ENCODE results near the gene DNAJA3.

Gene DNAJA3

DNA sequence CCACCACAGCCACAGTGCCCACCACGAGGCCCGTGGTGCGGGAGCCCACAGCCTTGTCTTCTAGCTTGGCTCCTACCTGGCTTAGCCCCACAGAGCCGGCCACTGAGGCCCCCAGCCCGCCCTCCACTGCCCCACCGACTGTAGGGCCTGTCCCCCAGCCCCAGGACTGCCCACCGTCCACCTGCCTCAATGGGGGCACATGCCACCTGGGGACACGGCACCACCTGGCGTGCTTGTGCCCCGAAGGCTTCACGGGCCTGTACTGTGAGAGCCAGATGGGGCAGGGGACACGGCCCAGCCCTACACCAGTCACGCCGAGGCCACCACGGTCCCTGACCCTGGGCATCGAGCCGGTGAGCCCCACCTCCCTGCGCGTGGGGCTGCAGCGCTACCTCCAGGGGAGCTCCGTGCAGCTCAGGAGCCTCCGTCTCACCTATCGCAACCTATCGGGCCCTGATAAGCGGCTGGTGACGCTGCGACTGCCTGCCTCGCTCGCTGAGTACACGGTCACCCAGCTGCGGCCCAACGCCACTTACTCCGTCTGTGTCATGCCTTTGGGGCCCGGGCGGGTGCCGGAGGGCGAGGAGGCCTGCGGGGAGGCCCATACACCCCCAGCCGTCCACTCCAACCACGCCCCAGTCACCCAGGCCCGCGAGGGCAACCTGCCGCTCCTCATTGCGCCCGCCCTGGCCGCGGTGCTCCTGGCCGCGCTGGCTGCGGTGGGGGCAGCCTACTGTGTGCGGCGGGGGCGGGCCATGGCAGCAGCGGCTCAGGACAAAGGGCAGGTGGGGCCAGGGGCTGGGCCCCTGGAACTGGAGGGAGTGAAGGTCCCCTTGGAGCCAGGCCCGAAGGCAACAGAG is 43.5 kb upstream of the DNAJA3 start:
- H3K27ac ChIP-seq (ENCODE audit: low read depth, low read length) = no peak overlapping the region
- H3K9me3 ChIP-seq (ENCODE audit: control insufficient read depth in 1 of 2, low read length in 2 of 2) = no peaks in the 10 kb centered on the region
- peaks cover 8 to 52% of the 10 kb centered on the region in 2 donors for H3K36me3 ChIP-seq (ENCODE audit: control insufficient read depth in 1 of 2, insufficient read depth in 2 of 2, low read length in 2 of 2)
- no peaks in the 10 kb centered on the region for H3K27me3 ChIP-seq (ENCODE audit: control insufficient read depth in 1 of 2, insufficient read depth in 2 of 2, low read length in 2 of 2)
- no peaks in the 10 kb centered on the region for H3K4me1 ChIP-seq (ENCODE audit: control insufficient read depth in 1 of 2, insufficient read depth in 2 of 2, low read length in 2 of 2)
- H3K9ac ChIP-seq (ENCODE audit: low read depth in 1 of 2, low read length in 2 of 2) = no peak overlapping the region
- H3K4me3 ChIP-seq (ENCODE audit: low read depth in 1 of 2, low read length in 2 of 2) = no peak overlapping the region

DNA sequence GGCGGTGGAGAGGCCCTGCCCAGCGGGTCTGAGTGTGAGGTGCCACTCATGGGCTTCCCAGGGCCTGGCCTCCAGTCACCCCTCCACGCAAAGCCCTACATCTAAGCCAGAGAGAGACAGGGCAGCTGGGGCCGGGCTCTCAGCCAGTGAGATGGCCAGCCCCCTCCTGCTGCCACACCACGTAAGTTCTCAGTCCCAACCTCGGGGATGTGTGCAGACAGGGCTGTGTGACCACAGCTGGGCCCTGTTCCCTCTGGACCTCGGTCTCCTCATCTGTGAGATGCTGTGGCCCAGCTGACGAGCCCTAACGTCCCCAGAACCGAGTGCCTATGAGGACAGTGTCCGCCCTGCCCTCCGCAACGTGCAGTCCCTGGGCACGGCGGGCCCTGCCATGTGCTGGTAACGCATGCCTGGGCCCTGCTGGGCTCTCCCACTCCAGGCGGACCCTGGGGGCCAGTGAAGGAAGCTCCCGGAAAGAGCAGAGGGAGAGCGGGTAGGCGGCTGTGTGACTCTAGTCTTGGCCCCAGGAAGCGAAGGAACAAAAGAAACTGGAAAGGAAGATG is 42.8 kb upstream of the DNAJA3 start:
- no peaks in the 10 kb centered on the region for H3K27me3 ChIP-seq (ENCODE audit: control insufficient read depth in 1 of 2, insufficient read depth in 2 of 2, low read length in 2 of 2)
- no peak overlapping the region for H3K27ac ChIP-seq (ENCODE audit: low read depth, low read length)
- H3K4me1 ChIP-seq (ENCODE audit: control insufficient read depth in 1 of 2, insufficient read depth in 2 of 2, low read length in 2 of 2) = no peaks in the 10 kb centered on the region
- H3K9me3 ChIP-seq (ENCODE audit: control insufficient read depth in 1 of 2, low read length in 2 of 2) = no peaks in the 10 kb centered on the region
- no peak overlapping the region for H3K4me3 ChIP-seq (ENCODE audit: low read depth in 1 of 2, low read length in 2 of 2)
- no peak overlapping the region for H3K9ac ChIP-seq (ENCODE audit: low read depth in 1 of 2, low read length in 2 of 2)
- peaks cover 8 to 57% of the 10 kb centered on the region in 2 donors for H3K36me3 ChIP-seq (ENCODE audit: control insufficient read depth in 1 of 2, insufficient read depth in 2 of 2, low read length in 2 of 2)

DNA sequence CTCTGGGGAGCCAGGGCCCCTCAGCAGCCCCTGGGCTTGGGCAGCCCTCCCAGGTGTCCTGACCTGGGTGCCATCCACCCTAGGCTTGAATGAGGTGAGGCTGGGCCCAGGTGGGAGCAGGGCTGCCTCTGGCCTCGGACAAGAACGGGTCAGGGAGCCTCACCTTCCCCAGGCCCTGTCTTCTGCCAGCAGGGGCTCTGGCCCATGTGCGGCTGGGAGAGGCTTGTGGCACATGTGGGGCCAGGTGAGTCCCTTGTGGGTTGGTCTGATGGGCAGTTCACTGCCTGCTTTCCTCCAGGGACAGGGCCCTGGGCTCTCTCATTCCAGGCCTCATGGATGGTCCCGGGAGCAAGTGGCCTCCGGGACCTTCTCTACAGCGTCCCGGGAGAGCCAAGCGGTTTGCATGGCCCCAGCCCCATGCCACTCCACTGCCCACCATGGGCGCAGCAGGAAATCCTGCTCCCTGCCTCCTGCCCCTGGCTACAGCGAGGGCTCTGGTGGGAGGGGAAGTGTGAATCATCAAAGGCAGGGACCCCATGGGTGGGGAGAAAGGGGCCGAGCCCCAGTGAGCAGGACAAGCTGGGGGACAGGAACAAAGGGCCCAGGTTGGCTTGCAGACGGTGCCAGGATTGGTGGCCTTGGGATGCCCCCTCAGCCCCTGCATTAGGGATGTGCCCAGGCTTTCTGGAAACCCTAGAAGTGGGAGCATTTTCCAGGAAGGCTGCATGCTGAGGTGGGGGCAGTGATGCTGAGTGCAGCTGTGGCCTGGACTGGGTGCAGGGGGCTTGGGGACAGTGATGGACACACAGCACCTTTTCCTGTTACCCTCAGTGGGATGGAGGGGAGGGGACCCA is 41.9 kb upstream of the DNAJA3 start:
- Histone ChIP-seq H3K36me3 (ENCODE audit: control insufficient read depth in 1 of 2, insufficient read depth in 2 of 2, low read length in 2 of 2) (peaks cover 8 to 65% of the 10 kb centered on the region in 2 donors), H3K27me3 (ENCODE audit: control insufficient read depth in 1 of 2, insufficient read depth in 2 of 2, low read length in 2 of 2) (no peaks in the 10 kb centered on the region), H3K27ac (ENCODE audit: low read depth, low read length) (no peak overlapping the region), H3K9ac (ENCODE audit: low read depth in 1 of 2, low read length in 2 of 2) (no peak overlapping the region), H3K4me3 (ENCODE audit: low read depth in 1 of 2, low read length in 2 of 2) (no peak overlapping the region), H3K9me3 (ENCODE audit: control insufficient read depth in 1 of 2, low read length in 2 of 2) (no peaks in the 10 kb centered on the region), H3K4me1 (ENCODE audit: control insufficient read depth in 1 of 2, insufficient read depth in 2 of 2, low read length in 2 of 2) (no peaks in the 10 kb centered on the region)

DNA sequence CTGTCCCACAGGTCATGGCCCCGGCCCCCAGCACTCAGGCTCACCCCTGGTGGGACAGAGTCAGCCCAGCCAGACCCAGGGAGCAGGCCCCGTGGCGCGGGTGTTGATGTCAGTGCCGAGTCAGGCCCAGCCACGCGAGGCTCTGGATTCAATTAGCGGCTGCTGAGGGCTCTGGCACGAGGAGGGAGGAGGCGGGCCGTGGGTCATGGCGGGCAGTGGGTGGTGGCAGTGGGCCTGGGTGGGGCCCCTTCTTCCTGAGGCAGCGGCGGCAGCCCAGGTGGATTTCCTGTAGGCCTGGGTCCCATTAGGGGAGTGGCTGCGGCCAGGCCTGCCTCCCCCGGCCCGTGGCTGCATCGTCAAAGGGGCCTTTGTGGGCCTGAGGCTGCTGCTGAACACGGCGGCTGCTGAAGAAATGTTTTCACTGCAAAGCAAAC is 41.1 kb upstream of the DNAJA3 start:
- H3K9ac ChIP-seq (ENCODE audit: low read depth in 1 of 2, low read length in 2 of 2) = no peak overlapping the region

DNA sequence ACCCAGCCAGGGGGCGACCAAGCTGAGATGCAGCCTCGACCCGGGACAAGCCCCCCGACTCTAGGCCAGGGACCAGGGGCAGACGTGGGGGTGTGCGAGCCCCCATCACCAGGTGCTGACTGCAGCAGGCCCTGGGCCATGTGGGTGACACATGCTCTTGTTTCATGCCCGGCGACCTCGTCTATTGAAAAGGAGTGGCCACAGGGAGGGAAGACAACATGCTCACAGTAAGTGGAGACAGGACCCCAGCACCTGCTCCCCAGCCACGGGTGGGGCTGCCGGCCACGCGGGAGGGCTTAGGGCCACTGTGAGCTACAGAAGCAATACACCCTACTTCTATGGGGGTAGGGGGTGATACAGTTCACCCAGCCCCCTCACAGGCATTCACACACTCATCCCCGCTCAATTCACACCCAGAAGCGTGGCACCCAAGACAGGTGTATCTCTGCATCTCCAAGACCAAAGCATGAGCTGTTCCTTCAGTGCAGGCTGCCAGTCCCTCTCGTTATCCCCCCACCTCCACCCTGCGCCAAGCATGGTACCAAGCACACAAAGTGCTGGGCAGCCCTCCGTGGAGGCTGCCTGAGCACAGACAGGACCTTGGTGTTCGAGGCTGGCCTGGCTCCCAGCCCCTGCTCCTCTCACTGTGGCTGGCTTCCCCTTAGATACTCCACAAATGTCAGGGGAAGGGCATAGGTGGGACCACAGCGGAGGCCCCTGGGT is 40.4 kb upstream of the DNAJA3 start:
- no peak overlapping the region for H3K9ac ChIP-seq (ENCODE audit: low read depth in 1 of 2, low read length in 2 of 2)
- H3K27ac ChIP-seq (ENCODE audit: low read depth, low read length) = no peak overlapping the region
- H3K4me3 ChIP-seq (ENCODE audit: low read depth in 1 of 2, low read length in 2 of 2) = no peak overlapping the region
- H3K27me3 ChIP-seq (ENCODE audit: control insufficient read depth in 1 of 2, insufficient read depth in 2 of 2, low read length in 2 of 2) = no peaks in the 10 kb centered on the region
- H3K36me3 ChIP-seq (ENCODE audit: control insufficient read depth in 1 of 2, insufficient read depth in 2 of 2, low read length in 2 of 2) = peaks cover 8 to 76% of the 10 kb centered on the region in 2 donors
- no peaks in the 10 kb centered on the region for H3K9me3 ChIP-seq (ENCODE audit: control insufficient read depth in 1 of 2, low read length in 2 of 2)
- H3K4me1 ChIP-seq (ENCODE audit: control insufficient read depth in 1 of 2, insufficient read depth in 2 of 2, low read length in 2 of 2) = no peaks in the 10 kb centered on the region

More for the DNA sequence above, 41.1 kb upstream of the DNAJA3 start:
- Histone ChIP-seq H3K36me3 (ENCODE audit: control insufficient read depth in 1 of 2, insufficient read depth in 2 of 2, low read length in 2 of 2) (peaks cover 8 to 71% of the 10 kb centered on the region in 2 donors), H3K27me3 (ENCODE audit: control insufficient read depth in 1 of 2, insufficient read depth in 2 of 2, low read length in 2 of 2) (no peaks in the 10 kb centered on the region), H3K4me3 (ENCODE audit: low read depth in 1 of 2, low read length in 2 of 2) (no peak overlapping the region), H3K9me3 (ENCODE audit: control insufficient read depth in 1 of 2, low read length in 2 of 2) (no peaks in the 10 kb centered on the region), H3K27ac (ENCODE audit: low read depth, low read length) (no peak overlapping the region), H3K4me1 (ENCODE audit: control insufficient read depth in 1 of 2, insufficient read depth in 2 of 2, low read length in 2 of 2) (no peaks in the 10 kb centered on the region)

DNA sequence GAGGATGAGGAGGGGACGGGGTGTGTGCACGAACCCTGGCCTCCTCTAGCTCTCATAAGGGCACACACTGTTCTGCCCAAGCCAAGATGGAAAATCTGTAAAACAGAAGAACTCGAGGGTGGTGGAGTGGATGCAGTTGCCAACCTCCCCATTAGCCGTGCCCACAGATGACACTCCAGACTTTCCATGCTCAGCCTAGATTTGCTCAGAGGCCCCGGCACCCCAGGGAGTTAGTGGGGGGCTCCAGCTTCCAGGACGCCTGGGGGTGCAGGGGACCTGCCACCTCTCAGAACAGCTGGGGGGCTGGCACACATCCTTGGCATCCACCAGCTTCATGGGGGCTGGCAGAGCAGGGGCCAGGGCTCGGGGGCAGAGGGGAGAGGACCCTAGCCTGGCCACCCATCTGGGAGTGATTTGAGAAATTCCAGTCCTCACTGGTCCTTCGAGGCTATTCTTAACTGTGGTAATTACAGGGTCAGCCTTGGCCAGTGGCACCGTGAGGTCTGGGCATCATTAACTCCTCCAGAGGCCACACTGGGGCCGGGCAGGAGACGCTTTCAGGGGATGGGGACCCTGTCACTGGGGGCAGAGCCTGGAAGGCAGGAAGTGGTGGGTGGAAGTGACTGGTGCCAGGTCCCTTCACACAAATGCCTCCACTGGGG is 39.7 kb upstream of the DNAJA3 start:
- Histone ChIP-seq H3K9me3 (ENCODE audit: control insufficient read depth in 1 of 2, low read length in 2 of 2) (no peaks in the 10 kb centered on the region), H3K4me3 (ENCODE audit: low read depth in 1 of 2, low read length in 2 of 2) (no peak overlapping the region), H3K27me3 (ENCODE audit: control insufficient read depth in 1 of 2, insufficient read depth in 2 of 2, low read length in 2 of 2) (no peaks in the 10 kb centered on the region), H3K4me1 (ENCODE audit: control insufficient read depth in 1 of 2, insufficient read depth in 2 of 2, low read length in 2 of 2) (no peaks in the 10 kb centered on the region), H3K9ac (ENCODE audit: low read depth in 1 of 2, low read length in 2 of 2) (no peak overlapping the region), H3K27ac (ENCODE audit: low read depth, low read length) (no peak overlapping the region), H3K36me3 (ENCODE audit: control insufficient read depth in 1 of 2, insufficient read depth in 2 of 2, low read length in 2 of 2) (peaks cover 8 to 76% of the 10 kb centered on the region in 2 donors)

DNA sequence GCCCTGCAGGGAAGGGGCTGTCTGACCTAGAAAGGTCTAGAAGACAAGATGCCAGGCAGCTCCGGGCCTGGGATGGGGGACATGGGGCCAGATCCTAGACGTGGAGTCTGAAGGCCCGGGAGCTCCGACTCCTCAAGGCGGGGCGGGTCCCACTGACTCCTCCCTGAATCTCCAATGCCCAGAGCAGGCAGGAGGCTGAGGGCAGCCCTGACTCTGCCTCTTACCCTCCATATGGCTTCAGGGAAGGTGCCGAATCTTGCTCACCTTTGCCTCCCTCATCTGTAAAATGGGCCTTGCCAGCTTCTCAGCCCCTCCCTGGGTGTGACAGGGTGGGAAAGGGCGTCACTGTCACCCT is 39.2 kb upstream of the DNAJA3 start:
- no peak overlapping the region for H3K27ac ChIP-seq (ENCODE audit: low read depth, low read length)

DNA sequence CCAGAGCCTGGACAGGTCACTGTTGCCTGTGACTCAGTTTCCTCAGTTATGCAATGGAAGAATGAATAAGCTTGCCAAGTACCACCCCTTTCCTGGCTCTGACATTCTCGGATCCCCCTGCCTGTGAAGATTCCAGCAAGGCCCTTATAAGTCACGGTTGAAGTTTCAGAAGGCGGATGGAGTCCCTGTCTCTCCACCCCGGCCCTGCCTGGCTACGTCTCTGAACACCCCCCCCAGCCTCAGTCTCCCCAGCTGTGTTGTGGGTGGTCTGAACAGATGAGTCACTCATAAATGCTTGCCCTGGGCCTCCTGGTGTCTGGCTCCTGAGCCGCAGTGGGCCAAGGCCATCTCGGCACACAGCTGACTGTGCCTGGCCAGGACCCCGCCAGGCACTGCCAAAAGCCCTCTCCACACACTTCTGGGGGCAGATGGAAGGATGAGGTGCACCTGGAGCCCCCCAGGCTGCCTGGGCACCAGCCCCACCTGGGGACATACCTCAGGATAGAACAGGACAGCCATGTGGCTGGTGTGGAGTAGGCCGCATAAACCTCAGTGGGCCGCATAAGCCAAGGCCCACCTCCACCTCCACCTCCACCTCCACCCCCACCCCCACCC is 38.6 kb upstream of the DNAJA3 start:
- Histone ChIP-seq H3K9me3 (ENCODE audit: control insufficient read depth in 1 of 2, low read length in 2 of 2) (no peaks in the 10 kb centered on the region), H3K27me3 (ENCODE audit: control insufficient read depth in 1 of 2, insufficient read depth in 2 of 2, low read length in 2 of 2) (no peaks in the 10 kb centered on the region), H3K9ac (ENCODE audit: low read depth in 1 of 2, low read length in 2 of 2) (no peak overlapping the region), H3K4me1 (ENCODE audit: control insufficient read depth in 1 of 2, insufficient read depth in 2 of 2, low read length in 2 of 2) (no peaks in the 10 kb centered on the region), H3K27ac (ENCODE audit: low read depth, low read length) (no peak overlapping the region), H3K4me3 (ENCODE audit: low read depth in 1 of 2, low read length in 2 of 2) (no peak overlapping the region), H3K36me3 (ENCODE audit: control insufficient read depth in 1 of 2, insufficient read depth in 2 of 2, low read length in 2 of 2) (peaks cover 8 to 67% of the 10 kb centered on the region in 2 donors)

More for the DNA sequence above, 39.2 kb upstream of the DNAJA3 start:
- H3K4me3 ChIP-seq (ENCODE audit: low read depth in 1 of 2, low read length in 2 of 2) = no peak overlapping the region
- H3K36me3 ChIP-seq (ENCODE audit: control insufficient read depth in 1 of 2, insufficient read depth in 2 of 2, low read length in 2 of 2) = peaks cover 8 to 73% of the 10 kb centered on the region in 2 donors
- H3K9me3 ChIP-seq (ENCODE audit: control insufficient read depth in 1 of 2, low read length in 2 of 2) = no peaks in the 10 kb centered on the region
- H3K9ac ChIP-seq (ENCODE audit: low read depth in 1 of 2, low read length in 2 of 2) = no peak overlapping the region
- no peaks in the 10 kb centered on the region for H3K27me3 ChIP-seq (ENCODE audit: control insufficient read depth in 1 of 2, insufficient read depth in 2 of 2, low read length in 2 of 2)
- no peaks in the 10 kb centered on the region for H3K4me1 ChIP-seq (ENCODE audit: control insufficient read depth in 1 of 2, insufficient read depth in 2 of 2, low read length in 2 of 2)

DNA sequence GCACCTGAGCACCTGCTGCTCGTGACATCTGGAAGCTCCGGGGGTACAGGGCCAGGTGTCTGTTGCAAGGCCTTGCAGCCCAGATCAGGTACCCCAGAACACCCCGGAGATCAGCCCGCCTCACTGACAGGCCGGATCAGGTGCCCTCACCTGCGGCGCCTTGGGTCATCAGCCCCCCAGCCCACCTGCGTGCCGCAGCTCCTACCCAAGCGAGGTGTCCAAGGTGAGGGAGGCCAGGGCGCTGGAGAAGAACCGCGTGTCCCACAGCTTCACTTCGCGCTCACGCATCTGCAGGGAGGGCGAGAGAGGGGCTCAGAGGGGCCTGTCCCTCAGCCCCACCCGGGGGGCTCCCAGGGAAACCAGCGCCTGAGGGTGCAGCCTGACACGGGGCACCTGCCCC is 37.9 kb upstream of the DNAJA3 start:
- H3K36me3 ChIP-seq (ENCODE audit: control insufficient read depth in 1 of 2, insufficient read depth in 2 of 2, low read length in 2 of 2) = peaks cover 8 to 62% of the 10 kb centered on the region in 2 donors
- no peak overlapping the region for H3K9ac ChIP-seq (ENCODE audit: low read depth in 1 of 2, low read length in 2 of 2)
- H3K9me3 ChIP-seq (ENCODE audit: control insufficient read depth in 1 of 2, low read length in 2 of 2) = no peaks in the 10 kb centered on the region
- H3K4me3 ChIP-seq (ENCODE audit: low read depth in 1 of 2, low read length in 2 of 2) = no peak overlapping the region
- no peaks in the 10 kb centered on the region for H3K27me3 ChIP-seq (ENCODE audit: control insufficient read depth in 1 of 2, insufficient read depth in 2 of 2, low read length in 2 of 2)
- peaks cover 0 to under 1% of the 10 kb centered on the region in 2 donors for H3K4me1 ChIP-seq (ENCODE audit: control insufficient read depth in 1 of 2, insufficient read depth in 2 of 2, low read length in 2 of 2)
- H3K27ac ChIP-seq (ENCODE audit: low read depth, low read length) = no peak overlapping the region

All from duodenal mucosa (tissue), 2 donors.